Nephron (organoid): Measurements from ENCODE around the gene RAB43.
"Not testable (repeated sequence)": the region's sequence is repeated elsewhere in the genome, so short reads cannot be mapped to it uniquely, and the experiment has no call there.

Source experiments
- H3K27ac Mint-ChIP-seq, 3 experiments: 2 replicates each; pipeline ENCODE4 v1.8.0; 2020; ENCODE audit warnings: mixed read lengths in 3 of 3, mild to moderate bottlenecking in 2 of 3, moderate library complexity in 1 of 3
- H3K27me3 Mint-ChIP-seq: 2 replicates; pipeline ENCODE4 v1.8.0; 2021; ENCODE audit warnings: low read depth, mild to moderate bottlenecking, moderate library complexity, mixed read lengths
- H3K36me3 Mint-ChIP-seq: 2 replicates; pipeline ENCODE4 v1.8.0; 2020; ENCODE audit warnings: low read depth, mixed read lengths
- H3K4me1 Mint-ChIP-seq: 2 replicates; pipeline ENCODE4 v1.8.0; 2020; ENCODE audit warnings: mixed read lengths
- H3K4me3 Mint-ChIP-seq, 3 experiments: 2 replicates each; pipeline ENCODE4 v1.8.0; 2020; ENCODE audit warnings: mild to moderate bottlenecking in 3 of 3, mixed read lengths in 3 of 3, moderate library complexity in 2 of 3
- H3K9me3 Mint-ChIP-seq: 2 replicates; pipeline ENCODE4 v1.8.0; 2020; ENCODE audit warnings: mixed read lengths
- CTCF ChIP-seq, 3 experiments: fragments of 200-600 bp; sonication (generic); IDR thresholded peaks; one replicate each; pipeline ENCODE4 v1.5.0; 2021; ENCODE audit warnings: antibody characterized with exemption in 3 of 3; ENCODE audit not compliant: unreplicated experiment in 3 of 3

The RAB43 gene

GRCh38 chr3:129070086-129070885 is 51.3 kb downstream of the RAB43 start:
- H3K4me3 Mint-ChIP-seq = no peak overlapping the region

GRCh38 chr3:129069313-129070085 is 52.1 kb downstream of the RAB43 start:
- not testable (repeated sequence) for H3K4me3 Mint-ChIP-seq, H3K27ac Mint-ChIP-seq, H3K4me1 Mint-ChIP-seq, H3K27me3 Mint-ChIP-seq, H3K9me3 Mint-ChIP-seq, H3K36me3 Mint-ChIP-seq

More at GRCh38 chr3:129070086-129070885, 51.3 kb downstream of the RAB43 start:
- TF ChIP-seq CTCF (IDR thresholded peaks at IDR 0.05; ENCODE audit: unreplicated experiment in 3 of 3) = no peak
- Mint-ChIP-seq H3K27ac (no peak overlapping the region), H3K36me3 (no peaks in the 10 kb centered on the region), H3K9me3 (peaks cover 2% of the 10 kb centered on the region), H3K4me1 (no peaks in the 10 kb centered on the region), H3K27me3 (peaks cover 8% of the 10 kb centered on the region)

- no peak for TF ChIP-seq CTCF (IDR thresholded peaks at IDR 0.05; ENCODE audit: unreplicated experiment in 3 of 3)
- no peak overlapping the region for H3K27ac Mint-ChIP-seq
- peaks cover 2% of the 10 kb centered on the region for H3K9me3 Mint-ChIP-seq
- H3K4me1 Mint-ChIP-seq = no peaks in the 10 kb centered on the region
- H3K4me3 Mint-ChIP-seq = no peak overlapping the region
- no peaks in the 10 kb centered on the region for H3K36me3 Mint-ChIP-seq
- H3K27me3 Mint-ChIP-seq = peaks cover 8% of the 10 kb centered on the region
Measured at GRCh38 chr3:129068291-129068886, 53.2 kb downstream of the RAB43 start.

- H3K27me3 Mint-ChIP-seq, H3K27ac Mint-ChIP-seq, H3K4me3 Mint-ChIP-seq, H3K36me3 Mint-ChIP-seq, H3K9me3 Mint-ChIP-seq, H3K4me1 Mint-ChIP-seq: not testable (repeated sequence)
Measured at GRCh38 chr3:129067719-129068118, 53.9 kb downstream of the RAB43 start.

GRCh38 chr3:129065720-129066073 is 55.9 kb downstream of the RAB43 start:
- Mint-ChIP-seq H3K36me3 (no peaks in the 10 kb centered on the region), H3K4me1 (no peaks in the 10 kb centered on the region), H3K9me3 (no peaks in the 10 kb centered on the region), H3K27ac (no peak overlapping the region), H3K4me3 (no peak overlapping the region), H3K27me3 (peaks cover 4% of the 10 kb centered on the region)
- TF ChIP-seq CTCF (IDR thresholded peaks at IDR 0.05; ENCODE audit: unreplicated experiment in 3 of 3) = no peak

GRCh38 chr3:129065016-129065719 is 56.4 kb downstream of the RAB43 start:
- Mint-ChIP-seq H3K4me3 (no peak overlapping the region), H3K36me3 (no peaks in the 10 kb centered on the region)
- TF ChIP-seq CTCF (IDR thresholded peaks at IDR 0.05; ENCODE audit: unreplicated experiment in 3 of 3) = no peak

More at GRCh38 chr3:129065016-129065719, 56.4 kb downstream of the RAB43 start:
- H3K4me1 Mint-ChIP-seq = no peaks in the 10 kb centered on the region
- H3K9me3 Mint-ChIP-seq = no peaks in the 10 kb centered on the region
- peaks cover 4% of the 10 kb centered on the region for H3K27me3 Mint-ChIP-seq
- H3K27ac Mint-ChIP-seq = no peak overlapping the region
